ENCODE data around the gene COL20A1.

Gene COL20A1

GRCh38 chr20:63313349-63314014 lies 20.5 kb downstream of the COL20A1 start:
- Histone ChIP-seq H3K9me3 (ENCODE audit: severe bottlenecking) (no peaks in the 10 kb centered on the region), H3K36me3 (ENCODE audit: low read depth) (no peaks in the 10 kb centered on the region), H3K27me3 (ENCODE audit: insufficient read depth, poor library complexity, severe bottlenecking) (peaks cover 12% of the 10 kb centered on the region), H3K27ac (ENCODE audit: poor library complexity, severe bottlenecking) (no peak overlapping the region), H3K4me3 (ENCODE audit: severe bottlenecking) (no peak overlapping the region), H3K4me1 (ENCODE audit: insufficient read depth, poor library complexity, severe bottlenecking) (no peaks in the 10 kb centered on the region)
- TF ChIP-seq CTCF (IDR thresholded peaks at IDR 0.05; ENCODE audit: poor library complexity, severe bottlenecking) = no peak
- DNase-seq (ENCODE audit: low spot score) (no peak), ATAC-seq (ENCODE audit: low read depth) (peak; percentile 12; the same call in 2 of the 3 replicates)

- Histone ChIP-seq H3K4me1 (ENCODE audit: insufficient read depth, poor library complexity, severe bottlenecking) (no peaks in the 10 kb centered on the region), H3K4me3 (ENCODE audit: severe bottlenecking) (no peak overlapping the region), H3K27me3 (ENCODE audit: insufficient read depth, poor library complexity, severe bottlenecking) (peaks cover 7% of the 10 kb centered on the region), H3K9me3 (ENCODE audit: severe bottlenecking) (no peaks in the 10 kb centered on the region), H3K36me3 (ENCODE audit: low read depth) (no peaks in the 10 kb centered on the region), H3K27ac (ENCODE audit: poor library complexity, severe bottlenecking) (no peak overlapping the region)
- no peak for TF ChIP-seq CTCF (IDR thresholded peaks at IDR 0.05; ENCODE audit: poor library complexity, severe bottlenecking)
- DNase-seq (ENCODE audit: low spot score) = no peak
- ATAC-seq (ENCODE audit: low read depth) = no peak
Measured at GRCh38 chr20:63314015-63314471, 21.1 kb downstream of the COL20A1 start.

- ATAC-seq (ENCODE audit: low read depth) = no peak
- no peak for TF ChIP-seq CTCF (IDR thresholded peaks at IDR 0.05; ENCODE audit: poor library complexity, severe bottlenecking)
Measured at GRCh38 chr20:63314566-63315239, 21.7 kb downstream of the COL20A1 start.

GRCh38 chr20:63315240-63315689 lies 22.3 kb downstream of the COL20A1 start:
- H3K27ac ChIP-seq (ENCODE audit: poor library complexity, severe bottlenecking) = no peak overlapping the region
- peak; percentile 83 for DNase-seq (ENCODE audit: low spot score)
- no peak overlapping the region for H3K4me3 ChIP-seq (ENCODE audit: severe bottlenecking)
- H3K4me1 ChIP-seq (ENCODE audit: insufficient read depth, poor library complexity, severe bottlenecking) = no peaks in the 10 kb centered on the region
- no peaks in the 10 kb centered on the region for H3K9me3 ChIP-seq (ENCODE audit: severe bottlenecking)
- H3K27me3 ChIP-seq (ENCODE audit: insufficient read depth, poor library complexity, severe bottlenecking) = peaks cover 4% of the 10 kb centered on the region
- H3K36me3 ChIP-seq (ENCODE audit: low read depth) = no peaks in the 10 kb centered on the region
- no peak for ATAC-seq (ENCODE audit: low read depth)
- TF ChIP-seq CTCF (IDR thresholded peaks at IDR 0.05; ENCODE audit: poor library complexity, severe bottlenecking) = no peak

More at GRCh38 chr20:63314566-63315239, 21.7 kb downstream of the COL20A1 start:
- Histone ChIP-seq H3K27me3 (ENCODE audit: insufficient read depth, poor library complexity, severe bottlenecking) (peaks cover 4% of the 10 kb centered on the region), H3K27ac (ENCODE audit: poor library complexity, severe bottlenecking) (no peak overlapping the region), H3K4me3 (ENCODE audit: severe bottlenecking) (no peak overlapping the region), H3K4me1 (ENCODE audit: insufficient read depth, poor library complexity, severe bottlenecking) (no peaks in the 10 kb centered on the region), H3K9me3 (ENCODE audit: severe bottlenecking) (no peaks in the 10 kb centered on the region), H3K36me3 (ENCODE audit: low read depth) (no peaks in the 10 kb centered on the region)
- DNase-seq (ENCODE audit: low spot score) = peak; percentile 79
